UCSD-AML1 (cell line): ENCODE measurements around the gene RORC.
"Not testable (repeated sequence)": the region's sequence is repeated elsewhere in the genome, so short reads cannot be mapped to it uniquely, and the experiment has no call there.

Experiments
- DNase-seq: peaks from one replicate; lab custom pipeline; 2025; ENCODE audit not compliant: unreplicated experiment; lab: John Stamatoyannopoulos, UW

The RORC gene

DNA sequence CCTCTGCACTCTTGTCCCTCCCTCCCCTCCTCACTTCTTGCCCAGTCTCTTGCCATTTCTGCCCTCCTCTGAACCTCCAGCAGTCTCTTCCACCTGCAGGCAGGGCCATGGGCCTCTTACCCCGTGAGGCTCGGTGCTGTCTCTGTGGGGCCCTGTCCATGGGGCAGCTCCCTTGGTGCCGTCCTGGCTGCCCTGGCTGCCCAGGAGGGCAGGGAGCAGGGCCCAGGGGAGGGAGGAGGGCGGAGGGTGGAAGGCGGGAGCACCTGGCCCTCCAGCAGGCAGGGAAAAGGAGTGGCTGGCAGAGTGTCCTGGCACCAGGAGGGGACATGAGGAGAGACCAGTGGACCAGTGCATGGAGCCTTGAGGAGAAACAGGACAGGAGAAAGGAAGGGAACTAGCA, at the start of gene RORC:
TSS of gene RORC (minus strand) at position 198 of the 400 bp plus-strand sequence. CDS start at position 160, 38 bp downstream.
- DNase-seq, result no peak

DNA sequence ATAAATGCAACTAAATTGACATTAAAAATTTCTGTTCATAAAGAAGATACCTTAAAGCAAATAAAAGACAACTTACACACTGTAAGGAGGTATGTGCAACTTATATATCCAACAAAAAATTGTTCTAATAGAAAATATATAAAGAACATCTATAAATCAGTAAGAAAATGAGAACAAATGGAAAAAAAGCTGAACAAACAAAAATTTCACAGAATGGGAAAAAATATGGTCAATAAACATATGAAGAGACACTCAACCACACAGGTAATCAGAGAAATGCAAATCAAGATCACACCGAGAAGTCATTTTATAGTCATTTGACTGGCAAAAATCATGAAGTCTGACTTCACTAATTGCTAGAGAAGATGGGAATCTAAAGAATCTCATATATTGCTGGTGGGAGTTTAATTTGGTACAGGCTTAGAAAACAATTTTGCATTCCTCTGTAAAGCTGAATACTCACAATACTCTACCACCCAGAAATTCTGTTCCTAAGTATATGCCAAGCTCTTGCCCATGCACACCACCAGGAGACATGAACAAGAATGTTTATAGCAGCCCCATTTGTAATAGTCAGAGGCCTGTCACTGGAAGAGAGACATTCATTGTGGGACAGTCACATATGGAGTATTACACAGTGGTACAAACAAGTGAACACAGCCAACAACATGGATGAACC, 44.0 kb upstream of the RORC start:
- no peak for DNase-seq

DNA sequence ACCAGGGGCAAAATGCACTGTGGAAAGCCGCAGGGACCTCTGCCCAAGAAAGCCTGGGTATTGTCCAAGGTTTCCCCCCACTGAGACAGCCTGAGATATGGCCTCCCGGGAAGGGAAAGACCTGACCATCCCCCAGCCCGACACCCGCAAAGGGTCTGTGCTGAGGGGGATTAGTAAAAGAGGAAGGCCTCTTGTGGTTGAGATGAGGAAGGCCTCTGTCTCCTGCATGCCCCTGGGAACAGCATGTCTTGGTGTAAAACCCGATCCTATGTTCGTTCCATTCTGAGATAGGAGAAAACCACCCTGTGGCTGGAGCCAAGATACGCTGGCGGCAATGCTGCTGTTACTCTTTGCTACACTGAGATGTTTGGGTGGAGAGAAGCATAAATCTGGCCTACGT, 41.2 kb upstream of the RORC start:
- DNase-seq, result not testable (repeated sequence)

DNA sequence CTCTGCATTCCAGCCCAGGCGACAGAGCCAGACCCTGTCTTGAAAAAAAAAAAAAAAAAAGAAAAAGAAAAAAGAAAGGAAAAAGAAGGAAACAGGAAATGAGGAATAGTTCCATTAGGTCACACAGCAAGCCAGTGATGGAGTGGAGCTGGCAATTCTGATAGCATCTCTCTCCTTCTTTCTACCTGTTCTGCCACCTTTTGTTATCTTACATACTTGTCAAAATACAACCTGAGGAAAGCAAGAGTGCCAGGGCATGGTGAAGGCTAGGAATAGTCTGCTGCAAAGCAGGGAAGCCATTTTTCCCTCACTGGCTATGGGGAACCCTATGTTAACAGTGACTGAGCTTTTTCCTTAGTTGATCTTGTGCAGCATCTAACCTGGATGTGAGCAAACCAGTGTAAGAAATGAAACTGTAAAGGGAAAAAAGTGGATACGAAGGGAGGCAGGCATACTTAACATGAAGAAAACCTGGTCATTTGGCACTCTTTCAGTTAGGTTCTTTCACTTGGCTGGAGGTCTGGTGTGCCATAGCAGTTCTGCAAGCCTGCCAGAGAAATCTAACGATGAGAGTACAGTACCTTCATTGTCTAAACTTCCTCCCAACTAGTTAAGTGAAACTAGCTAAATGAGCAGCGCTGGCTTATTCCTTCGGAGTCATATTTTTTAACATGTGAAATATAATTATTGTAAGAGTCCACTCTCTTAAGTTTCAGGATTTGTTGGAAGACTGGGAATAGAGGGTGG, 39.9 kb upstream of the RORC start:
- DNase-seq, result no peak

DNA sequence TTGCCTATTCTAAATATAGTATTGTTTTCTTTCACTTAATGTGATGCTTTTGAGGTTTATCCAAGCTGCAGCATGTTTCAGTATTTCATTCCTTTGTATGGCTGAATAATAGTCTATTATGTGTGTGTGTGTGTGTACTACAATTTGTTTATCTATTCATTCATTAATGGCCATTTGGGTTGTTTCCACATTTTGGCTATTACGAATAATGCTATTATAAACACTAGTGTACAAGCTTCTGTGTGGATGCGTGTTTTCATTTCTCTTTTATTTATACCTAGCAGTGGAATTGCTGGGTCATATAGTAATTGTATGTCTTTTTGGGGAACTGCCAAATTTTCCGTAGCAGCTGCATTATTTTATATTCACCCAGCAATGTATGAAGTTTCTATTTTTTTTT, 36.9 kb upstream of the RORC start:
- no peak for DNase-seq

DNA sequence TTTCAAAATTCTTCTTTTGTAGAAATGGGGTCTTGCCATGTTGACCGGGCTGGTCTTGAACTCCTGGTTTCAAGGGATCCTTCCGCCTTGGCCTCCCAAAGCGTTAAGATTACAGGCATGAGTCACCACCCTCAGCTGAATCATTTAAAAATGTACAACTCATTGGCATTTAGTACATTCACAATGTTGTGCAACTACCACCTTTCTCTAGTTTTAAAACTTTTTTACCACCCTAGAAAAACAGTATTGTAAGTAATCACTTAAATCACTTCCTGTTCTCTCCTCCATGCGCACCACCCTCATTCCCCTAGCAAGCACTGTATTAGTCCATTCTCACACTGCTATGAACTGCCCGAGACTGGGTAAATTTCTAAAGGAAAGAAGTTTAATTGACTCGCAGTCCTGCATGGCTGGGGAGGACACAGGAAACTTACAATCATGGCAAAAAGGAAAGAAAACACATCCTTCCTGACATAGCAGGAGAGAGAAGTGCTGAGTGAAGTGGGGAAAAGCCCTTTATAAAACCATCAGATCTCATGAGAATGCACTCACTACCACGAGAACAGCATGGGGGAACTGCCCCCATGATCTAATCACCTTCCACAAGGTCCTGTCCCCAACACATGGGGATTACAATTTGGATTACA, 36.3 kb upstream of the RORC start:
- DNase-seq, result no peak

DNA sequence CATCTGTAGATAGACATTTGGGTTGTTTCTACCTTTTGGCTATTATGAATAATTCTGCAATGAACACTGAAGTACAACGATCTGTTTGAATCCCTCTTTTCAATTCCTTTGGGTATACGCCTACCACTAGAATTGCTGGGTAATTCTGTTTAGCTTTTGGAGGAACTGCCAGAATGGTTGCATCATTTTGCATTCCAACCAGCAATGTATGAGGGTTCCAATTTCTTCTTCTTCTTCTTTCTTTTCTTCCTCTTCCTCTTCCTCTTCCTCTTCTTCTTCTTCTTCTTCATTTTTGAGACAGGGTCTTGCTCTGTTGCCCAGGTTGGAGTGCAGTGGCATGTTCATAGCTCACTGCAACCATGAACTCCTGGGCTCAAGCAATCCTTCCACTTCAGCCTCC, 35.7 kb upstream of the RORC start:
- no peak for DNase-seq

DNA sequence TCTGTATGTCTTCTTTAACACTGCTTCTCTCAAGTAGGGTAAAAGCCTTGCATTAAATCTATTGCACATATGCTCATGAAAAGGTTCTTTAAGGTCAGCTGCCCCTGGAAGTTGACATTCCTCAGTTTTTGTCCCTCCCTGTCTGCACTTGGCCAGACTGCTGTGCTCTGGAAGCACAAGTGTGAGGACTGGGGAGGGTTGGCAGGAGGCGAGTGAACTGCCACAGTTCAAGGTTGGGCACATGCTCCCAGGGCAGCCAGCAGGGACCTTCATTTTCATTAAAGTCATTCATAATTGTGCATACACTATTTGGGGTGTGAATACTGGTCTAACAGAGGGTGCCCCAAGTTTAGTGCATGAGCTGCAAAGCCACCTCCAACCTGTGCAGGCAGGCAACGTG, 32.8 kb upstream of the RORC start:
- no peak for DNase-seq

DNA sequence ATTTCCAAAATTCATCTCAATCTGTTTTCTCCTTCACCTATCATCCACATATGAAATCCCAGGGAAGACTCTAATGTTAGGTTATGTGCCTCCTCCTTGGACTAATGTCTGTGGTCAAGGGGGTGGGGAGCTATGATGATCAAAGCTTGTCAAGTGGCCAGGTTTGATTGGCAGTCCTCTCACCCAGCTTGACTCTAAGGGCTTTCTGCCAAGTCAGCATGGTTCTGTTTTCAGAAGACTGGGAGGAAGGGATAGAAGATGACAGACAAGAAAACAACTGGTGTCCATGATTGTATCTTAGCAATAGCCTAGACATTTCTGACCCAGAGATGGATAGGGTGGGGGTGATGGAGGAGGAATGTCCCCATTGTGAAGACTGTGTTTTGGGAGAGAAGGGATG, 31.0 kb upstream of the RORC start:
- no peak for DNase-seq

DNA sequence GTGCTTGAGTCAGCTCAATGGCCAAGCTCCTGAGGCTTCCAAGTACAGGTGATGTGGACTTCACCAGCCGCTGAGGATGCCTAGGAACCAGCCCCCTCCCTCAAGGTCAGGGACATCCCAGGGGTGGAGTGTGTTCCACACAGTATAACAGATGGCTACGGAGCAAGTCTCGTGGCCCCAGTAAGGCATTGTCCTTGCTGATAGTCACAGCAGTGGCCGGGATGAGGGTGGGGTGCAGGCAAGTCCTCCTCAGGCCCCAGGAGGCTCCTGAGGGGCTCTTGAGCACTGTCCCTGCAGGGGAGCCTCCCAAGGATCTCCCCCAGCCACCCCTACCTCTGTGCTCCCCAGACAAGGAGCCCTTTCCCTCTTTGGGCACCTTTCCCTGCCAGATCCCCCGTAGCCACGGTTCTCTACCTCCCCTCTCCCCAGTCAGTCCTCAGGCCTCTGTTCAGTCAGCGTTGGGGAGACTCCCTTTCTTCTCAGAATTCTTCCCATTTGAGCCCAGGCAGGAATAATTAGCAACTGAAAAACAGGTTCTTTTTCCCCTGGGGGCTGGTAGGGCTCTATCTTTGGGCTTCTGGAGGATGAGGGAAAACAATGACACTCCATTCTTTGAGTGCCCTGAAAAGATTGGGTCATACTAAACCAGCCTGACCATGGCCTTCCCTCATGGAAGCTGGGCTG, 29.0 kb upstream of the RORC start:
- DNase-seq, result no peak

DNA sequence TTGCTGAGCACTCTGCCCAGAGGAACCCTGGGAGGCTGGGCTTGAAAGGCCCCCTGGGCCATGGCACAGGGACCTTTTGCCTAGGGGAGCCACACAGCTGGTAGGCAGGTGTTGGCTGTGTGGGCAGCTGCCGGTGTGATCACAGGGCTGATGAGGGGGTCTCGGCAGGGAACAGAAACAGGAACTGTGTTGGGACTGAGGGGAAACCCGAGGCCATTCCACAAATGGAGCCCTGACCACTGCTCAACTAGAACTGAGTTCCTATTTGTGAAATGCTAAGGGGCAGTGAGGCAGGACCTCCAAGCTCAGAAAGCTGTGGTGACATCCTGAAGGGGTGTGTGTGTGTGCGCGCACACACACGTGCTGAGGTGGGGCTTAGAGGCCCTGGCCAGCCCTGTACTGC, 28.3 kb upstream of the RORC start:
- DNase-seq, result no peak

DNA sequence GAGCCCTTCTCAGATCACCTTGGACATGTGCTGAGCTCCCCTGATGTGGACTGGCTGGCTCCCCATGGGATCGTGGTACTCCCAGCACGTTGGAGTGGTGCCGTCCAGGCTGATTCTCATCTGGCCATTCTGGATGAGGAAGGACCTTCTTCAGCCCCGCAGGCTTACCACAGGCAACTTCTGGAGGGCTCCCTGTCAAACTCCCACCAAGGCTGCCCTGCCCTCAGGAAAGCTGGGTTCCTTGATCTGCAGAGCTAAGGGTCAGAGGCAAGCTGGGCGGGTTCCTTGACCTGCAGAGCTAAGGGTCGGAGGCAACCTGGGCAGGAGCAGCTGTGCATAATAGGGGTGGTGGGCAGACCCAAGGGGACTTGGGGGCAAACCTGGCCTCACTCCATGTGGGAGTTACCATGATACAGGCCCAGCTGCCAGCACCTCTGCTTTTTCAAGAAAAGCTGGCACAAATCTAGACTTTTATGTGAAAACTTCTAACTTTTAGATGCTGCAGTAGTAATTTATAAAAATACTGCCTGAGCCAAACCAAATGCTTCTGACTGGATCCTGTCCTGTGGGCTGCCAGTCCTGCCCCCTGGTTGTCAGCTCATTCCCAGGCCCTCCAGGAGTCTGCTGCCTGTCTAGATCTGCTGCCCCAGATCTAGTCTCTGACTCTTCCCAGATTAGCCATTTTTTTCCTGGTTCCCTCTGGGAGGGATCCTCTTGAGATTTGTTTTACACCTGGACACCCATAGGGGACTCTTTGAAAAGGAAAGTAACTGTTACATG, 27.5 kb upstream of the RORC start:
- DNase-seq, result no peak

DNA sequence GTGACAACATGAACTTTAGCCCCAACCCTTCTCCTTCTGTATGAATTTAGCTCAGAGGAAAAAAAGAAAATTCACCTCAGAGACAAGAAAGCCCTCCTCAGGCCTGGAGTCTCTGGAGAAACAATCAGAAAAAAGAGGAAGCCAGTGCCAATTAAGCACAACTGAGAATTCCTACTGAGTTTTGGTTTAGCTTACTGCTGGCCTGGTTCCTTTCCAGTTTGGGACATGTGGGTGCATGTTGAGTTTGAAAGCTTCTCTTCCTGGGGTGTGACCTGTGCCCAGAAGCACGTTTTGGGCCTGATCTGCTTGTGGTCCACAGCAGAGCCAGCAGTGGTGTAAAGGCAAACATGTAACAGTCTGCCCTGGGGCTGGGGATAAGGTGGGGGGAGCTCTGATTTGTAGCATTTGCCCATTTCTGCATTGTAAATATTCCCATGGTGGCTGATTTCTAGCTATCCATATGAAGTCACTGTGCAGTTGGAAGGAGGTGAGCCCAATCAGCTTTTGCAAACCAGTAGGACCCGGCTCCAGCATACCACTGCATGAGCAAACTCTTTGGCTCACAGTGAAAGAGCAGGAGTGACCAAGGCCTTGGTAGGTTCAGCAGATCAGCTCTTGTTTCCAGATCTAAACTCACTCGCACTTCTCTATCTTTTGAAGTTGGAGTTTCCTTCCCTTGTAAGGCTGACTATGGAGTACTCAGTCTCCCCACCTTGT, 26.6 kb upstream of the RORC start:
- DNase-seq, result no peak

DNA sequence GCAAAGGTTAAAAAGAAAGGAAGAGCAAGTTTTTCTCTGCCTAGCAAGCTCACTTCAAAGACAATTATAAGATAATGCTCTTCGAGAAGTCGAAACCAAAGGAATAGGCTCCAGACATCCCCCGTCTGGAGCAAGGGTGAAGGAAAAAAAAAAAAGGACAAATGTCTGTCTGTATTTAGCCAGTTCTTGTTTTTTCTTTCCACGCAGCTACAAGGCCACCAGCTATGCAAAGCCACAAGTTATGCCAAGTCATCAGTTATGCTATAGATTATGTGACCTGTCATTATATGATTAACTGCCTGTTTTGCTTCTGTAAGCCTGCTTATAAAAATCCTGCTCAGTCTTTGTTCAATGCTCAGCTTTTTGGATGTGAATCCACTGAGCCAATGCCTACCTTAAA, 24.3 kb upstream of the RORC start:
- DNase-seq, result no peak

DNA sequence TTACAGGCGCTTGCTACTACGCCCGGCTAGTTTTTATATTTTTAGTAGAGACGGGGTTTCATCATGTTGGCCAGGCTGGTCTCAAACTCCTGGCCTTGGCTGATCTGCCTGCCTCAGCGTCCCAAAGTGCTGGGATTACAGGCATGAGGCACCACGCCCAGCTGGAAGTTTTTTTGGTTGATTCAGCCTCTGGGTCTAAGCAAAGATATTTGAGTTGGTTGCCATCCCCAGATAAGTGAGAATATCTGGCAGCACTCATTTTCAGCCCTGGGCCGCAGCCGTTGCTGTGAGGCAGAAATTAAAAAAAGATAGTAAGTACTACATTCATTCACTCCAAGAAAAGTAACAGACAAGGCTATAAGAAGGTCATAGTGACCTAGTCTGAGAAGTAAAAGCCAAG, 23.9 kb upstream of the RORC start:
- DNase-seq, result not testable (repeated sequence)

DNA sequence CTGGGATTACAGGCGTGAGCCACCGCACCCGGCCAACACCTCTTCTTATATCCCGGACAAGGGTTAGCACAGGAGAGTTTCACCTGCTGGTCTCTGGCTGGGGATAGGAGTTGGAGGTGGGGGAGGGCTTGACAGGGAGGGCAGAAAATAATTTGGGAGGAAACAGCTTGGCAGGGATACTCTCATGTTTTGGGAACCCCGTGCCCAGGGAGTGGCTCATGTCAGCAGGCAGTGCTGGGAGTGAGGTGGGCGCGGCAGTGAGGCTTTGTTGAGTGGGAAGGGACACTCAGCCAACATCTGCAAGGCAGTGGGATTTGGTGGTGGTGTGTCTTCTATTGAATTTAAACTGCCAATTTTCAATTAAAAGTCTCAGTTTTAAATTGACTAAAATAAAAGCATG, 23.1 kb upstream of the RORC start:
- no peak for DNase-seq

DNA sequence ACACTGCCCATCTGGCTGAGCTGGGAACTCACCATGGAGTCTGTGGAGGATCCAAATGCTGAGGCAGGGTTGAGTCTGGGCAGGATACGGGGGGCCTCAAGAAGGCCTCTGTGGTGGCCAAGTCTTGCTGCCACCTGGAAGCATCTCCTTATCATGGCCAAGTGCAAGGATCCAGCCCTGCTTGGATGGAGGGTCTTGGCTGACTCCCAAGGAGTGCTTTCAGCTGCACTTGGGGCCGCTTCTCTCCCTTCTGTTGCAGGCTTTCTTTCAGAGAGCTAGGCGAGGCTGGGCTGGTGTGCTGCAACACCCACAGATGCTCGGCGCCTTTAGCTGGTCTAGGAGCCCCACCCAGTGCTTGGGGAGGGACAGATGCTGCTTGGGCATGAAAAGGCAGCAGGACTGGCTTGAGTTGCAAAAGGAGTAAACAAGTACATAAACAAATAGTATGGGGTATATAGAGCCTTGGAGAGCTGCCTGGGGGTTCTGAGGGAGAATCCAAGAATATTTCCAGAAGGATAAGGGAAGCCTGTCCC, 21.9 kb upstream of the RORC start, which contains the start of gene THEM5:
TSS of gene THEM5 (minus strand) at position 302 of the 533 bp plus-strand sequence. CDS start at position 155, 147 bp downstream.
- DNase-seq, result no peak

DNA sequence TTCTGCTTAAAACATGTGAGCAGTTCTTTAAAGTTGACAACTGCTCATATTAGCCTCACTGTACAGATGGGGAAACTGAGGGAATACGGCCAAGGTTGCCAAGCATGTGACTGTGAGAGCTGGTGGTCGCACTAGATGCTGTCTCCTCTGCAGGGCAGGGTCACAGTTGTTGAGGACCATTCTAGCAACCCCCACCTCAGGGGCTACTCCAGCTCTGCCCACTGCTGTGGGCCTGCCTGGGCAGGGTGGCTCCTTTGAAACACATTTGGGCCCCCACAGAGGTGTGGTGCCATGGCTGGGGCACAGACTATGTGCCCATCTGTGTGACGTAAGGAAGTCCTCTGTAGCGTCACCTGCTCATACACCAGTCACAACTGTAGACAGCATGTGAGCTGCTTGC, 21.1 kb upstream of the RORC start:
- DNase-seq, result no peak

DNA sequence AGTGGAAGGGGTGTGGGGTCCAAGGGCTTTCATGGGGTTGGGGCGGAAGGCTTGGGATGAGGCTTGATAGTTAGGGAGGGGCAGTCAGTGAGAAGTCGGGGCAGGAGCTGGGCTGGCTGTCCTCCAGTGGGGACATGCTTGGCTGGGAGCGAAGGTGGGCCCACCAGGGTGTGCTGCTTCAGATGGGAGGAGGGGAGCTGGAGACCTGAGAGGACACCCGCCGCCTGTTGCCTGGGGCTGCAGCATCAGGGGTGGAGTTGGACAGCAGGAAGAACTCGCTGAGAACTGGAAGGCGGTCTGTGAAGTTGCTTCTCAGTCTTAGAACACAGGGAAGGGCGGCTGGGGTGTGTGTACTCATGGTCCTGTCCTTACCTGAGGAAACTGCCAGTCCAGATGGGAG, 20.3 kb upstream of the RORC start:
- DNase-seq, result no peak

DNA sequence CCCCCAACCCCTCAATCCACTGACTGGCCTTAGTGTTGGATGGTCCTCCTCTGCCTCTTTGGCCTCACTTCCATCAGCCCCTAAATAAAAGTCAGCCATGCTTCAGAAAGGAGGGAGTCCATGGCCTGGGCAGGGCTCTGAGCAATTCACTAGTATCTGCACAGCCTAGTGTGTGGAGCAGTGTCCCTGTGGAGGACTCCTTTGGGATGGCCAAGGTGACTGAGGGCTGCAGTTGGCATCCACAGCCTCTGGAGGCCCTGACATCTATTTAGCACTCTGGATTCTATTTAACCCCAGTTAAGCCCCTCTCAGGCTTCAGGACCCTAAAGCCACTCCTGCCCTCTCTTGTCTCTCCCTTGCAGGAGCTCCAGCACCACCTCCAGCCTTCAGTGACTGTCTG, 18.3 kb upstream of the RORC start:
- no peak for DNase-seq
